Measurements from ENCODE around the gene ZNF610. TPM values are rescaled to one million over a fixed set of nuclear protein-coding genes. Genes with fewer than 3 reads are reported as not detected.
A peak's percentile ranks its signal among the peaks of the same experiment; 100 is the strongest.
"Not testable (repeated sequence)": the region's sequence is repeated elsewhere in the genome, so short reads cannot be mapped to it uniquely, and the experiment has no call there.

ZNF610 gene
- 1.1 TPM for polyA plus RNA-seq (2012; ENCODE audit: low read depth, missing spikeins)

GRCh38 chr19:52336117-52336790 is at the start of gene ZNF610:
TSS of gene ZNF610 (plus strand) at chr19:52336243. CDS start at chr19:52349173, 12,930 bp downstream.
- DNase-seq (ENCODE audit: insufficient read length, low spot score) (peak; percentile 71), FAIRE-seq (peak; percentile 92)
- TF ChIP-seq POLR2A (IDR thresholded peaks at IDR 0.05; ENCODE audit: low read depth, low read length) = peak; percentile 57; the same call in 1 of the 2 replicates
- no peak for TF ChIP-seq SPI1 (IDR thresholded peaks at IDR 0.05; ENCODE audit: low read depth, low read length)
- TF ChIP-seq TAF1 (IDR thresholded peaks at IDR 0.05; ENCODE audit: low read depth, low read length) = peak; percentile 66; the same call in 1 of the 2 replicates
- TF ChIP-seq POLR2AphosphoS5 (IDR thresholded peaks at IDR 0.05; ENCODE audit: low read depth, low read length) = peak; percentile 79; the same call in 1 of the 2 replicates
- peak; percentile 67; the same call in 1 of the 2 replicates for TF ChIP-seq POU2F2 (IDR thresholded peaks at IDR 0.05; ENCODE audit: low read depth, low read length)

GRCh38 chr19:52286256-52286655 is 49.8 kb upstream of the ZNF610 start:
- DNase-seq (ENCODE audit: insufficient read length, low spot score) (no peak), FAIRE-seq (no peak)
- TF ChIP-seq POU2F2 (IDR thresholded peaks at IDR 0.05; ENCODE audit: low read depth, low read length) (no peak), POLR2AphosphoS5 (IDR thresholded peaks at IDR 0.05; ENCODE audit: low read depth, low read length) (no peak), POLR2A (IDR thresholded peaks at IDR 0.05; ENCODE audit: low read depth, low read length) (no peak), PAX5 (IDR thresholded peaks at IDR 0.05; ENCODE audit: insufficient read depth, low read length, severe bottlenecking) (no peak), TAF1 (IDR thresholded peaks at IDR 0.05; ENCODE audit: low read depth, low read length) (no peak), SPI1 (IDR thresholded peaks at IDR 0.05; ENCODE audit: low read depth, low read length) (no peak)

- DNase-seq (ENCODE audit: insufficient read length, low spot score) (no peak), FAIRE-seq (no peak)
- TF ChIP-seq POU2F2 (IDR thresholded peaks at IDR 0.05; ENCODE audit: low read depth, low read length) = no peak
- no peak for TF ChIP-seq SPI1 (IDR thresholded peaks at IDR 0.05; ENCODE audit: low read depth, low read length)
- no peak for TF ChIP-seq POLR2A (IDR thresholded peaks at IDR 0.05; ENCODE audit: low read depth, low read length)
Measured at GRCh38 chr19:52291781-52292180, 44.3 kb upstream of the ZNF610 start.

GRCh38 chr19:52292946-52293345 is 43.1 kb upstream of the ZNF610 start:
- DNase-seq (ENCODE audit: insufficient read length, low spot score); FAIRE-seq: not testable (repeated sequence)

- no peak for FAIRE-seq
- TF ChIP-seq POU2F2 (IDR thresholded peaks at IDR 0.05; ENCODE audit: low read depth, low read length) (no peak), PAX5 (IDR thresholded peaks at IDR 0.05; ENCODE audit: insufficient read depth, low read length, severe bottlenecking) (no peak), POLR2AphosphoS5 (IDR thresholded peaks at IDR 0.05; ENCODE audit: low read depth, low read length) (no peak), POLR2A (IDR thresholded peaks at IDR 0.05; ENCODE audit: low read depth, low read length) (no peak), TAF1 (IDR thresholded peaks at IDR 0.05; ENCODE audit: low read depth, low read length) (no peak), SPI1 (IDR thresholded peaks at IDR 0.05; ENCODE audit: low read depth, low read length) (no peak)
- no peak for DNase-seq (ENCODE audit: insufficient read length, low spot score)
Measured at GRCh38 chr19:52296400-52296772, 39.7 kb upstream of the ZNF610 start.

GRCh38 chr19:52296773-52297600 is 39.1 kb upstream of the ZNF610 start, which contains the start of gene ZNF480:
TSS of gene ZNF480 (plus strand) at chr19:52297169. CDS start at chr19:52300413, 3,244 bp downstream.
- peak; percentile 44 for DNase-seq (ENCODE audit: insufficient read length, low spot score)
- TF ChIP-seq SPI1 (IDR thresholded peaks at IDR 0.05; ENCODE audit: low read depth, low read length) = no peak
- TF ChIP-seq TAF1 (IDR thresholded peaks at IDR 0.05; ENCODE audit: low read depth, low read length) = peak; percentile 49
- TF ChIP-seq POU2F2 (IDR thresholded peaks at IDR 0.05; ENCODE audit: low read depth, low read length) = no peak
- TF ChIP-seq POLR2AphosphoS5 (IDR thresholded peaks at IDR 0.05; ENCODE audit: low read depth, low read length) = peak; percentile 67
- no peak for TF ChIP-seq PAX5 (IDR thresholded peaks at IDR 0.05; ENCODE audit: insufficient read depth, low read length, severe bottlenecking)
- peak; percentile 63 for TF ChIP-seq POLR2A (IDR thresholded peaks at IDR 0.05; ENCODE audit: low read depth, low read length)
- no peak for FAIRE-seq

GRCh38 chr19:52297601-52298364 is 38.3 kb upstream of the ZNF610 start:
- DNase-seq (ENCODE audit: insufficient read length, low spot score) (no peak), FAIRE-seq (no peak)
- TF ChIP-seq POU2F2 (IDR thresholded peaks at IDR 0.05; ENCODE audit: low read depth, low read length) (no peak), POLR2AphosphoS5 (IDR thresholded peaks at IDR 0.05; ENCODE audit: low read depth, low read length) (no peak), SPI1 (IDR thresholded peaks at IDR 0.05; ENCODE audit: low read depth, low read length) (no peak), PAX5 (IDR thresholded peaks at IDR 0.05; ENCODE audit: insufficient read depth, low read length, severe bottlenecking) (no peak), POLR2A (IDR thresholded peaks at IDR 0.05; ENCODE audit: low read depth, low read length) (no peak), TAF1 (IDR thresholded peaks at IDR 0.05; ENCODE audit: low read depth, low read length) (no peak)

GRCh38 chr19:52307275-52307674 is 28.8 kb upstream of the ZNF610 start:
- no peak for FAIRE-seq
- DNase-seq (ENCODE audit: insufficient read length, low spot score) = no peak
- TF ChIP-seq TAF1 (IDR thresholded peaks at IDR 0.05; ENCODE audit: low read depth, low read length) (no peak), POLR2AphosphoS5 (IDR thresholded peaks at IDR 0.05; ENCODE audit: low read depth, low read length) (no peak), SPI1 (IDR thresholded peaks at IDR 0.05; ENCODE audit: low read depth, low read length) (no peak), POLR2A (IDR thresholded peaks at IDR 0.05; ENCODE audit: low read depth, low read length) (no peak), PAX5 (IDR thresholded peaks at IDR 0.05; ENCODE audit: insufficient read depth, low read length, severe bottlenecking) (no peak), POU2F2 (IDR thresholded peaks at IDR 0.05; ENCODE audit: low read depth, low read length) (no peak)

GRCh38 chr19:52322429-52322828 is 13.6 kb upstream of the ZNF610 start:
- peak; percentile 9 for FAIRE-seq
- TF ChIP-seq SPI1 (IDR thresholded peaks at IDR 0.05; ENCODE audit: low read depth, low read length) (no peak), POLR2A (IDR thresholded peaks at IDR 0.05; ENCODE audit: low read depth, low read length) (no peak), POLR2AphosphoS5 (IDR thresholded peaks at IDR 0.05; ENCODE audit: low read depth, low read length) (no peak), PAX5 (IDR thresholded peaks at IDR 0.05; ENCODE audit: insufficient read depth, low read length, severe bottlenecking) (no peak)

More at GRCh38 chr19:52322429-52322828, 13.6 kb upstream of the ZNF610 start:
- DNase-seq (ENCODE audit: insufficient read length, low spot score) = no peak
